ENCODE results near the gene VSX1.

VSX1 gene

DNA sequence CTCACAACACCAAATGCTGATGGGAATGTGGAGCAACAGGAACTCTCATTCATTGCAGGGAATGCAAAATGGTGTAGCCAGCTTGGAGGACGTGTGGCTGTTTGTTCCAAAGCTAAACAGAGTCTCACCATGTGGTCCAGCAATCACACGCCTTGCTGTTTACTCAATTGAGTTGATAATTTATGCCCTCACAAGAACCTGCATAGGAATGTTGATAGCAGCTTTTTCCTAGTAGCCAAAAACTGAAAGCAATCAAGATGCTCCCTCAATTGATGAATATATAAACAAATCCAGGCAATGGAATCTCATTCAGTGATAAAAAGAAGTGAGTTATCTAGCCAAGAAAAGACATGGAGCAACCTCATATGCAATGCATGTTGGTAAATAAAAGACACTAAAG lies 15.6 kb upstream of the VSX1 start:
- TF ChIP-seq ISL1 (CRISPR knock-in tag; IDR thresholded peaks at IDR 0.05) (no peak), BACH2 (CRISPR knock-in tag; IDR thresholded peaks at IDR 0.05; ENCODE audit: borderline replicate concordance) (no peak), CSDC2 (CRISPR knock-in tag; IDR thresholded peaks at IDR 0.05) (no peak), PPARA (CRISPR knock-in tag; IDR thresholded peaks at IDR 0.05; ENCODE audit: borderline replicate concordance) (no peak), OSR1 (CRISPR knock-in tag; IDR thresholded peaks at IDR 0.05) (no peak)
- TF ChIP-seq, protein P1, sequence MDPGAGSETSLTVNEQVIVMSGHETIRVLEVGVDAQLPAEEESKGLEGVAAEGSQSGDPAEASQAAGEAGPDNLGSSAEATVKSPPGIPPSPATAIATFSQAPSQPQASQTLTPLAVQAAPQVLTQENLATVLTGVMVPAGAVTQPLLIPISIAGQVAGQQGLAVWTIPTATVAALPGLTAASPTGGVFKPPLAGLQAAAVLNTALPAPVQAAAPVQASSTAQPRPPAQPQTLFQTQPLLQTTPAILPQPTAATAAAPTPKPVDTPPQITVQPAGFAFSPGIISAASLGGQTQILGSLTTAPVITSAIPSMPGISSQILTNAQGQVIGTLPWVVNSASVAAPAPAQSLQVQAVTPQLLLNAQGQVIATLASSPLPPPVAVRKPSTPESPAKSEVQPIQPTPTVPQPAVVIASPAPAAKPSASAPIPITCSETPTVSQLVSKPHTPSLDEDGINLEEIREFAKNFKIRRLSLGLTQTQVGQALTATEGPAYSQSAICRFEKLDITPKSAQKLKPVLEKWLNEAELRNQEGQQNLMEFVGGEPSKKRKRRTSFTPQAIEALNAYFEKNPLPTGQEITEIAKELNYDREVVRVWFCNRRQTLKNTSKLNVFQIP (CRISPR knock-in tag; IDR thresholded peaks at IDR 0.05; ENCODE audit: borderline replicate concordance, low read depth): no peak
- TF ChIP-seq, protein P2, sequence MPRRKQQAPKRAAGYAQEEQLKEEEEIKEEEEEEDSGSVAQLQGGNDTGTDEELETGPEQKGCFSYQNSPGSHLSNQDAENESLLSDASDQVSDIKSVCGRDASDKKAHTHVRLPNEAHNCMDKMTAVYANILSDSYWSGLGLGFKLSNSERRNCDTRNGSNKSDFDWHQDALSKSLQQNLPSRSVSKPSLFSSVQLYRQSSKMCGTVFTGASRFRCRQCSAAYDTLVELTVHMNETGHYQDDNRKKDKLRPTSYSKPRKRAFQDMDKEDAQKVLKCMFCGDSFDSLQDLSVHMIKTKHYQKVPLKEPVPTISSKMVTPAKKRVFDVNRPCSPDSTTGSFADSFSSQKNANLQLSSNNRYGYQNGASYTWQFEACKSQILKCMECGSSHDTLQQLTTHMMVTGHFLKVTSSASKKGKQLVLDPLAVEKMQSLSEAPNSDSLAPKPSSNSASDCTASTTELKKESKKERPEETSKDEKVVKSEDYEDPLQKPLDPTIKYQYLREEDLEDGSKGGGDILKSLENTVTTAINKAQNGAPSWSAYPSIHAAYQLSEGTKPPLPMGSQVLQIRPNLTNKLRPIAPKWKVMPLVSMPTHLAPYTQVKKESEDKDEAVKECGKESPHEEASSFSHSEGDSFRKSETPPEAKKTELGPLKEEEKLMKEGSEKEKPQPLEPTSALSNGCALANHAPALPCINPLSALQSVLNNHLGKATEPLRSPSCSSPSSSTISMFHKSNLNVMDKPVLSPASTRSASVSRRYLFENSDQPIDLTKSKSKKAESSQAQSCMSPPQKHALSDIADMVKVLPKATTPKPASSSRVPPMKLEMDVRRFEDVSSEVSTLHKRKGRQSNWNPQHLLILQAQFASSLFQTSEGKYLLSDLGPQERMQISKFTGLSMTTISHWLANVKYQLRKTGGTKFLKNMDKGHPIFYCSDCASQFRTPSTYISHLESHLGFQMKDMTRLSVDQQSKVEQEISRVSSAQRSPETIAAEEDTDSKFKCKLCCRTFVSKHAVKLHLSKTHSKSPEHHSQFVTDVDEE (CRISPR knock-in tag; IDR thresholded peaks at IDR 0.05): no peak
- no peak for ATAC-seq

DNA sequence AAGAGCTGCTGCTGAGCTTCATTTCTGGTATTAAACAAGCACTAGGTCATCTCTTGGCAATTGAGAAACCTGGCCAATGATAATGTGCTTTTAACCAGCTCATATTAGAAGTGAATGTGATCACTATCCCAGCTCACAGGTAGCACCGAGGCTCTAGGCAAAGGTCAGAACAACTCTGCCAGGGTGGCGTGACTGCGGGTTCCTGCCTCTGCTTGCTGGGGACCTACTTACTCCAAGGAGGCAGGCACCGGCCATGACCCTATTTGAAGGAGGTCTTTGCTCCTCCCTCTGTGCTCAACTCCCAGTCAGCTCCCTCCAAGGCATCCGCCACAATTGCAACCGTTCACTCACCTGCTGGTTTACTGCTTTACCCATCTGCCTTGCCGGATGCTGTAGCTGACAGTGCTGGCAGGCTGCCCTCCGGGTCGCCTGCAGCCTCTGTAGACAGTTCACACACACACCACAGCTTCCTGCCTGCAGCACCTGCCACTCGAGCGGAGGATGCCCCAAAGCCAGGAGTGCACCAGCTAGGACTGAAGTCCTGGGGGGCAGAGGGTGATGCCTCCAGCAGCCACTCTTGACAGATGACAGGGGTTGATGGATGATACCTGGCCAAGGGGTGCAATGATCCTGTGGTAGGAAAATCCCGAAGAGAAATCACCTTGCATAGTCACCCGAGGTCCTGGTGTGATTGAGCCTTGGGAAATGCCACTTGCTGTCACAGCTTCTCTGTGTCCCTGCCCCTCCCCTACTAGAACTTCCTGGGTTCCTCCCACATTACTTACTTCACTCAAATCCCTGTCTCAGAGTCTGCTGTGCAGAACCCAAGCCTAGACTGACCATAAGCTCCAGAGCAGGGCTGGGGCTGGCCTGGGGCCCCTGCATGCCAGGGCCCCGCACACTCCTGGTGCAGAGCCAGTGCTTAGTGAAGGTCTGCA lies 8.8 kb upstream of the VSX1 start:
- ATAC-seq: no peak; the same call in 2 of the 3 replicates

DNA sequence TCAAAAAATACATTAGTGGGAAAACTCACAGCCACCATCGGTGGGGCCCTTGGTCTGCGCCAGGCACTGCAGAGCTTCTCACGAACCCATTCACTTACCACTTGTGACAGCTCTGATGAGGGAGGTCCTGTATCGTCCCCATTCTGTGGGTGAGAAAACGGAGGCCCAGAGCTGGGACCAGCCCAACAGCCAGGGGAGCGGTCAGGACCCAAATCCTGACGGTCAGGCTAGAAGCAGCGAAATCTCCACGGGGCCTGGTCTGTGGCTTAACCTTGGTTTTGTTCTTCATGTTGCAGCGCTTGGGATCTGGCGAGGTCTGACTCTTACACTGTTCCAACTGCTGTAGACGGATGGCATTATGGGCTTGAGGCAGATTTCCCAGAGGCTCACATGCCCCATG lies 7.7 kb upstream of the VSX1 start:
- no peak for TF ChIP-seq ARNTL (CRISPR knock-in tag; IDR thresholded peaks at IDR 0.05; ENCODE audit: borderline replicate concordance, low read depth)
- no peak for ATAC-seq

More for the DNA sequence above, 8.8 kb upstream of the VSX1 start:
- TF ChIP-seq ZC3H10 (CRISPR knock-in tag; IDR thresholded peaks at IDR 0.05): no peak

DNA sequence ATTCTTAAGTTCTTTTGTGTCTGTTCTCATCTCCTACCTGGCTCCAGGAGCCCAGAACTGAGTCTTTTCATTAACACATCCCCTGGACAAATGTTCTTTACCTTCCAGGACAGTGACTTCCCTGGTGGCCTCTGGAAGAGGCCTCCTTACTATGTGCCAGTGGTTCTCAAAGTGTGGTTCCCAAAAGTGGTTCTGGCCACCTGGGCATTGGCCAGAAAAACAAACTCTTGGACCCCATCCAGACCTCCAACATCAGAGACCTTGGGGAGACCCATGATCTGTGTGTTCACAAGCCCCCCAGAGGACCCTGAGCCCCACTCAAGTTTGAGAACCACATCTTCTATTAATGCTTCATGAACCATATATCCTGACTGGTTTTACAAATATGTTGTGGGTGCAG lies 7.2 kb upstream of the VSX1 start:
- no peak for TF ChIP-seq ZNF70 (CRISPR knock-in tag; IDR thresholded peaks at IDR 0.05)
- TF ChIP-seq ZNF8 (CRISPR knock-in tag; IDR thresholded peaks at IDR 0.05): no peak
- TF ChIP-seq PPARA (CRISPR knock-in tag; IDR thresholded peaks at IDR 0.05; ENCODE audit: borderline replicate concordance): no peak
- no peak for ATAC-seq

DNA sequence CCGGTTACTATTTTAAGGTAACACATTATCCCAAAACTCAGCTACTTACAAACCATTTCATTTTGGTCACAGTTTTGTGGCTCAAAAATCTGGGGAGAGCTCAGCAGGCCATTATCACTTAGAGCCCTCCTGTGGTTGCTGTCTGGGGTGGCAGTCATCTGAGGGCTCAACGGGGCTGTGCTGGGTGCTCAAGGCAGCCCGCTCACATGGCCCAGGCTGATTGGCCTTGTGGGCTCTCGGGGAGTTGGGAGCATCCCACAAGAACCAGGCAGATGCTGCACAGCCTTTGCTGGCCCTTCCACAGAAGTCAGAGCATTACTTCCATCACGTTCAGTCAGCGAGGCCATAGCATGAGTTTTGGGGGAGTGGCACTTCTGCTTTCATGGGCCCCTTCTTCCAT lies 6.3 kb upstream of the VSX1 start:
- no peak for ATAC-seq
- TF ChIP-seq ZNF70 (CRISPR knock-in tag; IDR thresholded peaks at IDR 0.05): no peak
- TF ChIP-seq, protein P1 (CRISPR knock-in tag; IDR thresholded peaks at IDR 0.05; ENCODE audit: borderline replicate concordance, low read depth): no peak
- no peak for TF ChIP-seq CSDC2 (CRISPR knock-in tag; IDR thresholded peaks at IDR 0.05)
- no peak for TF ChIP-seq ARNTL (CRISPR knock-in tag; IDR thresholded peaks at IDR 0.05; ENCODE audit: borderline replicate concordance, low read depth)
- TF ChIP-seq, protein P2 (CRISPR knock-in tag; IDR thresholded peaks at IDR 0.05): no peak
- no peak for TF ChIP-seq TCF4 (CRISPR knock-in tag; IDR thresholded peaks at IDR 0.05; ENCODE audit: borderline replicate concordance)
- TF ChIP-seq ISL1 (CRISPR knock-in tag; IDR thresholded peaks at IDR 0.05): no peak
- no peak for TF ChIP-seq ZFP3 (CRISPR knock-in tag; IDR thresholded peaks at IDR 0.05)
- TF ChIP-seq OSR1 (CRISPR knock-in tag; IDR thresholded peaks at IDR 0.05): no peak
- TF ChIP-seq ZNF565 (CRISPR knock-in tag; conservative IDR thresholded peaks at IDR 0.05; ENCODE audit: low read depth): no peak
- TF ChIP-seq PPARA (CRISPR knock-in tag; IDR thresholded peaks at IDR 0.05; ENCODE audit: borderline replicate concordance): no peak
- TF ChIP-seq, protein P3, sequence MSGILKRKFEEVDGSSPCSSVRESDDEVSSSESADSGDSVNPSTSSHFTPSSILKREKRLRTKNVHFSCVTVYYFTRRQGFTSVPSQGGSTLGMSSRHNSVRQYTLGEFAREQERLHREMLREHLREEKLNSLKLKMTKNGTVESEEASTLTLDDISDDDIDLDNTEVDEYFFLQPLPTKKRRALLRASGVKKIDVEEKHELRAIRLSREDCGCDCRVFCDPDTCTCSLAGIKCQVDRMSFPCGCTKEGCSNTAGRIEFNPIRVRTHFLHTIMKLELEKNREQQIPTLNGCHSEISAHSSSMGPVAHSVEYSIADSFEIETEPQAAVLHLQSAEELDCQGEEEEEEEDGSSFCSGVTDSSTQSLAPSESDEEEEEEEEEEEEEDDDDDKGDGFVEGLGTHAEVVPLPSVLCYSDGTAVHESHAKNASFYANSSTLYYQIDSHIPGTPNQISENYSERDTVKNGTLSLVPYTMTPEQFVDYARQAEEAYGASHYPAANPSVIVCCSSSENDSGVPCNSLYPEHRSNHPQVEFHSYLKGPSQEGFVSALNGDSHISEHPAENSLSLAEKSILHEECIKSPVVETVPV (CRISPR knock-in tag; IDR thresholded peaks at IDR 0.05): no peak
- TF ChIP-seq, protein P4, sequence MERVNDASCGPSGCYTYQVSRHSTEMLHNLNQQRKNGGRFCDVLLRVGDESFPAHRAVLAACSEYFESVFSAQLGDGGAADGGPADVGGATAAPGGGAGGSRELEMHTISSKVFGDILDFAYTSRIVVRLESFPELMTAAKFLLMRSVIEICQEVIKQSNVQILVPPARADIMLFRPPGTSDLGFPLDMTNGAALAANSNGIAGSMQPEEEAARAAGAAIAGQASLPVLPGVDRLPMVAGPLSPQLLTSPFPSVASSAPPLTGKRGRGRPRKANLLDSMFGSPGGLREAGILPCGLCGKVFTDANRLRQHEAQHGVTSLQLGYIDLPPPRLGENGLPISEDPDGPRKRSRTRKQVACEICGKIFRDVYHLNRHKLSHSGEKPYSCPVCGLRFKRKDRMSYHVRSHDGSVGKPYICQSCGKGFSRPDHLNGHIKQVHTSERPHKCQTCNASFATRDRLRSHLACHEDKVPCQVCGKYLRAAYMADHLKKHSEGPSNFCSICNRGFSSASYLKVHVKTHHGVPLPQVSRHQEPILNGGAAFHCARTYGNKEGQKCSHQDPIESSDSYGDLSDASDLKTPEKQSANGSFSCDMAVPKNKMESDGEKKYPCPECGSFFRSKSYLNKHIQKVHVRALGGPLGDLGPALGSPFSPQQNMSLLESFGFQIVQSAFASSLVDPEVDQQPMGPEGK (CRISPR knock-in tag; IDR thresholded peaks at IDR 0.05; ENCODE audit: borderline replicate concordance): no peak
- TF ChIP-seq SNAI2 (CRISPR knock-in tag; IDR thresholded peaks at IDR 0.05): no peak
- TF ChIP-seq TOX (CRISPR knock-in tag; IDR thresholded peaks at IDR 0.05; ENCODE audit: borderline replicate concordance): no peak
- TF ChIP-seq ZNF8 (CRISPR knock-in tag; IDR thresholded peaks at IDR 0.05): no peak
- TF ChIP-seq GLIS3 (CRISPR knock-in tag; IDR thresholded peaks at IDR 0.05): no peak
- no peak for TF ChIP-seq ZFP30 (CRISPR knock-in tag; IDR thresholded peaks at IDR 0.05)
- no peak for TF ChIP-seq BACH2 (CRISPR knock-in tag; IDR thresholded peaks at IDR 0.05; ENCODE audit: borderline replicate concordance)

Measured in SK-N-SH treated with all-trans-retinoic acid at 6 μM for 48 hours (cell line).